A549 (cell line): ENCODE results near the gene SIK3.

Experiments used
- CBX2 ChIP-seq: fragments of 200-600 bp; sonication (generic); IDR thresholded peaks from 2 replicates; pipeline ENCODE4 v1.6.1; 2016; ENCODE audit warnings: low read depth, mild to moderate bottlenecking, borderline replicate concordance
- CBX8 ChIP-seq: fragments of 200-600 bp; sonication (generic); IDR thresholded peaks from 2 replicates; pipeline ENCODE4 v1.6.1; 2016
- CEBPB ChIP-seq, 2 experiments: fragments of >200 bp in 1 of 2; sonication (Bioruptor Twin) in 1 of 2; formaldehyde crosslinking in 1 of 2; IDR thresholded peaks; 2 replicates each; pipeline ENCODE4 v1.6.1; 2012 to 2016
- EP300 ChIP-seq, 2 experiments: fragments of >200 bp; sonication (Bioruptor Twin); formaldehyde crosslinking; IDR thresholded peaks; 2 replicates in 1 of 2; 3 replicates in 1 of 2; pipeline ENCODE4 v1.6.1; 2016 to 2017
- KDM5A ChIP-seq: fragments of 200-600 bp; sonication (generic); IDR thresholded peaks from 2 replicates; pipeline ENCODE4 v1.6.1; 2016; ENCODE audit warnings: antibody characterized with exemption, mild to moderate bottlenecking
- MAZ ChIP-seq: fragments of 150-350 bp; IDR thresholded peaks from 2 replicates; pipeline ENCODE4 v1.6.1; 2014; ENCODE audit warnings: antibody characterized with exemption, low read depth, low read length, borderline replicate concordance
- POLR2A ChIP-seq: IDR thresholded peaks from 2 replicates; pipeline ENCODE4 v1.6.1; 2012; ENCODE audit warnings: mild to moderate bottlenecking, low read length
- RCOR1 ChIP-seq: fragments of 150-350 bp; IDR thresholded peaks from 2 replicates; pipeline ENCODE4 v1.6.1; 2014; ENCODE audit warnings: antibody characterized with exemption, low read length, low read depth
- RFX5 ChIP-seq: fragments of 450-650 bp; IDR thresholded peaks from 2 replicates; pipeline ENCODE4 v1.7.1; 2014; ENCODE audit warnings: antibody characterized with exemption, mild to moderate bottlenecking, moderate library complexity
- SMC3 ChIP-seq: fragments of >200 bp; sonication (Bioruptor Twin); formaldehyde crosslinking; IDR thresholded peaks from 3 replicates; pipeline ENCODE4 v1.6.1; 2018; ENCODE audit warnings: inconsistent platforms
- ZC3H11A ChIP-seq: fragments of 450-650 bp; IDR thresholded peaks from 2 replicates; pipeline ENCODE4 v1.6.1; 2014; ENCODE audit warnings: antibody characterized with exemption, mild to moderate bottlenecking
- TF ChIP-seq, protein P1 (sequence below): fragments of >200 bp; sonication (Bioruptor Twin); formaldehyde crosslinking; IDR thresholded peaks from 3 replicates; pipeline ENCODE4 v1.5.1; 2016
- TF ChIP-seq, protein P2 (sequence below): IDR thresholded peaks from 2 replicates; pipeline ENCODE4 v1.6.1; 2012; ENCODE audit warnings: low read depth, borderline replicate concordance

DNA sequence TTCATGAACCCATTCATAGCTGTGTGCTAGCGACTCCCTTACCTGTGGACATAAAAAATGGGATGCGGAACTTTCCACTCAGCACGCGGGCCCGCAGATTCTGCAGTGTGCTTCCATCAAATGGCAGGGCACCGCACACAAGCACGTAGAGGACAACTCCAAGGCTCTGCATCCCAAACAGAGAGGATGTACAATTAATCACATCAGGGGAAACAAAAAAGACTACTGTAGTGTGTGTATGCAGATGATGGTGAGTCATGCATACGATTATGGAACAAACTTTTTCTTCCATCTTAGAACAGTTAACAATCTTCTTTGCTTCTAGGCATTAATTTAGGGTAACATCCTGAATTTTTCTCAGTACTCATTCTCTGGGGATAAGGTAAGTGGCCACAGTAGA lies 202.0 kb downstream of the SIK3 start:
- no peak for TF ChIP-seq EP300 (IDR thresholded peaks at IDR 0.05)
- TF ChIP-seq POLR2A: no peak
- TF ChIP-seq, protein P1, sequence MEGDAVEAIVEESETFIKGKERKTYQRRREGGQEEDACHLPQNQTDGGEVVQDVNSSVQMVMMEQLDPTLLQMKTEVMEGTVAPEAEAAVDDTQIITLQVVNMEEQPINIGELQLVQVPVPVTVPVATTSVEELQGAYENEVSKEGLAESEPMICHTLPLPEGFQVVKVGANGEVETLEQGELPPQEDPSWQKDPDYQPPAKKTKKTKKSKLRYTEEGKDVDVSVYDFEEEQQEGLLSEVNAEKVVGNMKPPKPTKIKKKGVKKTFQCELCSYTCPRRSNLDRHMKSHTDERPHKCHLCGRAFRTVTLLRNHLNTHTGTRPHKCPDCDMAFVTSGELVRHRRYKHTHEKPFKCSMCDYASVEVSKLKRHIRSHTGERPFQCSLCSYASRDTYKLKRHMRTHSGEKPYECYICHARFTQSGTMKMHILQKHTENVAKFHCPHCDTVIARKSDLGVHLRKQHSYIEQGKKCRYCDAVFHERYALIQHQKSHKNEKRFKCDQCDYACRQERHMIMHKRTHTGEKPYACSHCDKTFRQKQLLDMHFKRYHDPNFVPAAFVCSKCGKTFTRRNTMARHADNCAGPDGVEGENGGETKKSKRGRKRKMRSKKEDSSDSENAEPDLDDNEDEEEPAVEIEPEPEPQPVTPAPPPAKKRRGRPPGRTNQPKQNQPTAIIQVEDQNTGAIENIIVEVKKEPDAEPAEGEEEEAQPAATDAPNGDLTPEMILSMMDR: no peak
- TF ChIP-seq RCOR1: no peak
- no peak for TF ChIP-seq CBX8
- TF ChIP-seq SMC3: no peak
- TF ChIP-seq ZC3H11A: no peak
- no peak for TF ChIP-seq CBX2
- TF ChIP-seq KDM5A: no peak
- no peak for TF ChIP-seq MAZ
- TF ChIP-seq CEBPB (IDR thresholded peaks at IDR 0.05): no peak
- no peak for TF ChIP-seq RFX5
- TF ChIP-seq, protein P2, sequence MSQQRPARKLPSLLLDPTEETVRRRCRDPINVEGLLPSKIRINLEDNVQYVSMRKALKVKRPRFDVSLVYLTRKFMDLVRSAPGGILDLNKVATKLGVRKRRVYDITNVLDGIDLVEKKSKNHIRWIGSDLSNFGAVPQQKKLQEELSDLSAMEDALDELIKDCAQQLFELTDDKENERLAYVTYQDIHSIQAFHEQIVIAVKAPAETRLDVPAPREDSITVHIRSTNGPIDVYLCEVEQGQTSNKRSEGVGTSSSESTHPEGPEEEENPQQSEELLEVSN: no peak
